Uterus (tissue), 2 donors: ENCODE results near the gene COL23A1.

Experiments
- POLR2A ChIP-seq, 2 donors: fragments of 450-650 bp; IDR thresholded peaks; one replicate each; pipeline ENCODE4 v1.6.1; 2016; ENCODE audit warnings: antibody characterized with exemption in 2 of 2, mild to moderate bottlenecking in 1 of 2, moderate library complexity in 1 of 2
- TF ChIP-seq, protein P1 (sequence below), 4 experiments: fragments of 200-600 bp in 2 of 4; fragments of 450-650 bp in 2 of 4; sonication (generic) in 2 of 4; IDR thresholded peaks; one replicate each; pipeline ENCODE4 v1.5.1; 2016 to 2019; ENCODE audit warnings: antibody characterized with exemption in 4 of 4, mild to moderate bottlenecking in 2 of 4, moderate library complexity in 1 of 4

DNA sequence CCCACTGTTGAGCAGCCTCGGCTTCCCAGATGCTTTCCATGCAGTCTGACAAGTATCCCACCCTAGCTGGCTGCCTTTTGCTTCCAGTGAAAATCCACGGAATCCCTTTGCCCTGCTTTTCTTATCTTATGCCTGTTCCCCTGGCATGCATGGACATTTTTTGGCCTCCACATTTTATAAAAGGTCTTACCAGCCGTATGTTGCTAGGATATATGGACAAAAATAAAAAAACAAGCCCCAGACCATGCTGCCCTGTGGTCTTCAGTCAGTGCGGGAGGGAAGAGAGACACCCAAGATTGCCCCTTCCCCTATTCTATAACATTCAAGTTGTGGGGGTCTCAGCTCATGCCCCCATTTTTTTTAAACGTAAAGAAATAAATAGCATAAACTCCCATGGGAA lies 129.6 kb downstream of the COL23A1 start:
- TF ChIP-seq, protein P1, sequence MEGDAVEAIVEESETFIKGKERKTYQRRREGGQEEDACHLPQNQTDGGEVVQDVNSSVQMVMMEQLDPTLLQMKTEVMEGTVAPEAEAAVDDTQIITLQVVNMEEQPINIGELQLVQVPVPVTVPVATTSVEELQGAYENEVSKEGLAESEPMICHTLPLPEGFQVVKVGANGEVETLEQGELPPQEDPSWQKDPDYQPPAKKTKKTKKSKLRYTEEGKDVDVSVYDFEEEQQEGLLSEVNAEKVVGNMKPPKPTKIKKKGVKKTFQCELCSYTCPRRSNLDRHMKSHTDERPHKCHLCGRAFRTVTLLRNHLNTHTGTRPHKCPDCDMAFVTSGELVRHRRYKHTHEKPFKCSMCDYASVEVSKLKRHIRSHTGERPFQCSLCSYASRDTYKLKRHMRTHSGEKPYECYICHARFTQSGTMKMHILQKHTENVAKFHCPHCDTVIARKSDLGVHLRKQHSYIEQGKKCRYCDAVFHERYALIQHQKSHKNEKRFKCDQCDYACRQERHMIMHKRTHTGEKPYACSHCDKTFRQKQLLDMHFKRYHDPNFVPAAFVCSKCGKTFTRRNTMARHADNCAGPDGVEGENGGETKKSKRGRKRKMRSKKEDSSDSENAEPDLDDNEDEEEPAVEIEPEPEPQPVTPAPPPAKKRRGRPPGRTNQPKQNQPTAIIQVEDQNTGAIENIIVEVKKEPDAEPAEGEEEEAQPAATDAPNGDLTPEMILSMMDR (IDR thresholded peaks at IDR 0.05), result no peak
- TF ChIP-seq POLR2A (IDR thresholded peaks at IDR 0.05), result no peak
